Measurements from ENCODE around the gene TPM3.

DNA sequence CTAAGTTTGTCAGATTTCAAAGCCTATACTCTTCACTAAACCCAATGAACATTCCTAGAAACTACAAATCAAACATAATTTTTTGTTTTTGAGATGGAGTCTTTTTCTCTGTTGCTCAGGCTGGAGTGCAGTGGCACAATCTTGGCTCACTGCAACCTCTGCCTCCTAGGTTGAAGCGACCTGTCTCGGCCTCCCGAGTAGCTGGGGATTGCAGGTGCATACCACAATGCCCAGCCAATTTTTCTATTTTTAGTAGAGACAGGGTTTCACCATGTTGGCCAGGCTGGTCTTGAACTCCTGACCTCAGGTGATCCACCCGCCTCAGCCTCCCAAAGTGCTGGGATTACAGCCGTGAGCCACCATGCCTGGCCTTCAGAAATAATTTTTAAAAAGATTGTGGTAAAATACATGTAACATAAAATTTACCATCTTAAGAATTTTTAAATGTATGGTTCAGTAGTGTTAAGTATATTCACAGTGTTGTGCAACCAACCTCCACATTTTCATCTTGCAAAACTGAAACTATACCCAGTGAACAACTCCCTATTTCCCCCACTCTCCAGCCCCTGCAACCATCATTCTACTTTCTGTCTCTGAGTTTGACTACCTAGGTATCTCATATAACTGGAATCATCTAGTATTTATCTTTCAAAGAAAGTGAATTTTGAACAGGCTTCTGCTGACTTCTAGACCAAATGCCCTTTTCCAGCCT is 16.9 kb upstream of the TPM3 start:
- TF ChIP-seq, protein P1, sequence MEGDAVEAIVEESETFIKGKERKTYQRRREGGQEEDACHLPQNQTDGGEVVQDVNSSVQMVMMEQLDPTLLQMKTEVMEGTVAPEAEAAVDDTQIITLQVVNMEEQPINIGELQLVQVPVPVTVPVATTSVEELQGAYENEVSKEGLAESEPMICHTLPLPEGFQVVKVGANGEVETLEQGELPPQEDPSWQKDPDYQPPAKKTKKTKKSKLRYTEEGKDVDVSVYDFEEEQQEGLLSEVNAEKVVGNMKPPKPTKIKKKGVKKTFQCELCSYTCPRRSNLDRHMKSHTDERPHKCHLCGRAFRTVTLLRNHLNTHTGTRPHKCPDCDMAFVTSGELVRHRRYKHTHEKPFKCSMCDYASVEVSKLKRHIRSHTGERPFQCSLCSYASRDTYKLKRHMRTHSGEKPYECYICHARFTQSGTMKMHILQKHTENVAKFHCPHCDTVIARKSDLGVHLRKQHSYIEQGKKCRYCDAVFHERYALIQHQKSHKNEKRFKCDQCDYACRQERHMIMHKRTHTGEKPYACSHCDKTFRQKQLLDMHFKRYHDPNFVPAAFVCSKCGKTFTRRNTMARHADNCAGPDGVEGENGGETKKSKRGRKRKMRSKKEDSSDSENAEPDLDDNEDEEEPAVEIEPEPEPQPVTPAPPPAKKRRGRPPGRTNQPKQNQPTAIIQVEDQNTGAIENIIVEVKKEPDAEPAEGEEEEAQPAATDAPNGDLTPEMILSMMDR (IDR thresholded peaks at IDR 0.05 in 8 of 11, conservative IDR thresholded peaks at IDR 0.05 in 3 of 11), result no peak
- TF ChIP-seq POLR2A (IDR thresholded peaks at IDR 0.05), result no peak
